Immature natural killer cell (primary cell): Measurements from ENCODE around the gene GSG1L. TPM values are rescaled to one million over a fixed set of nuclear protein-coding genes. Genes with fewer than 3 reads are reported as not detected.

ENCODE experiments used
- DNase-seq, 3 donors: peaks; one replicate each; pipeline ENCODE4 v3.0.0; 2022; ENCODE audit warnings: mixed read lengths in 1 of 3
- H3K27ac Mint-ChIP-seq, 6 donors: one replicate each; pipeline ENCODE4 v1.8.0; 2020; ENCODE audit warnings: mixed read lengths in 6 of 6, mild to moderate bottlenecking in 5 of 6, inconsistent platforms in 4 of 6, moderate library complexity in 3 of 6
- H3K27me3 Mint-ChIP-seq, 3 donors: one replicate each; pipeline ENCODE4 v1.8.0; 2020 to 2021; ENCODE audit warnings: low read depth in 3 of 3, mild to moderate bottlenecking in 3 of 3, mixed read lengths in 3 of 3, moderate library complexity in 3 of 3, inconsistent platforms in 1 of 3
- H3K36me3 Mint-ChIP-seq, 3 donors: one replicate each; pipeline ENCODE4 v1.8.0; 2020; ENCODE audit warnings: mixed read lengths in 3 of 3, inconsistent platforms in 2 of 3, mild to moderate bottlenecking in 2 of 3
- H3K4me1 Mint-ChIP-seq, 2 donors: one replicate each; pipeline ENCODE4 v1.8.0; 2020; ENCODE audit warnings: inconsistent platforms in 2 of 2, mild to moderate bottlenecking in 2 of 2, mixed read lengths in 2 of 2, moderate library complexity in 1 of 2
- H3K4me3 Mint-ChIP-seq, 5 donors: one replicate each; pipeline ENCODE4 v1.8.0; 2020; ENCODE audit warnings: mild to moderate bottlenecking in 5 of 5, mixed read lengths in 5 of 5, inconsistent platforms in 3 of 5, moderate library complexity in 3 of 5
- H3K9me3 Mint-ChIP-seq, 6 donors: one replicate each; pipeline ENCODE4 v1.8.0; 2020; ENCODE audit warnings: mild to moderate bottlenecking in 6 of 6, mixed read lengths in 6 of 6, inconsistent platforms in 4 of 6, moderate library complexity in 3 of 6
- polyA plus RNA-seq, 3 donors: library from polyadenylated mRNA; unstranded; fragments of 300-500 nt; fragmentation: Illumina TruSeq; gene quantifications; one replicate each; pipeline ENCODE4 v1.2.3, GENCODE V29; 2021

Gene GSG1L
- polyA plus RNA-seq, 3 donors from 2014 or later = not detected

DNA sequence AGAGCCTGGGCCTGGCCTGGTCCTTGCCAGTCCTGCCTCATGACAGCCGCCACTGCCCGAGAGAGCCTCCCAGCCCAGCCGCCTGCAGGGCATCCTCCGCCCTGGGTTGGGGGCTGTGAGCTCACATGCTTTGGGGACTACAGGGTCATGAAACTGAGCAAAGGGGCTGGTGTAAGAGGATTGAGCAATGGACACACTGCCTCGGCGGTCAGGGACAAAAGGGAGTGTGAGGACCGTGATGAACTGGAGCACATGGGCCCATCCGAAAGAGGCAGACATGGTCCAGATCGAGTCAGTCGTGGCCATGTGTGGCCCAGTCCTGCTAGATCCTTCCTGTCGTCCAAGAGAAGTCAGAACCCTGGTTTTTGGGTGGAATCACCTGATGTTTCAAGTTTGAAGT, 52.3 kb downstream of the GSG1L start:
- Mint-ChIP-seq H3K4me3 (no peak overlapping the region), H3K36me3 (no peaks in the 10 kb centered on the region), H3K27me3 (peaks cover 0 to 18% (median 2%) of the 10 kb centered on the region in 3 donors), H3K27ac (no peak overlapping the region), H3K4me1 (no peaks in the 10 kb centered on the region), H3K9me3 (no peaks in the 10 kb centered on the region)
- DNase-seq = no peak

DNA sequence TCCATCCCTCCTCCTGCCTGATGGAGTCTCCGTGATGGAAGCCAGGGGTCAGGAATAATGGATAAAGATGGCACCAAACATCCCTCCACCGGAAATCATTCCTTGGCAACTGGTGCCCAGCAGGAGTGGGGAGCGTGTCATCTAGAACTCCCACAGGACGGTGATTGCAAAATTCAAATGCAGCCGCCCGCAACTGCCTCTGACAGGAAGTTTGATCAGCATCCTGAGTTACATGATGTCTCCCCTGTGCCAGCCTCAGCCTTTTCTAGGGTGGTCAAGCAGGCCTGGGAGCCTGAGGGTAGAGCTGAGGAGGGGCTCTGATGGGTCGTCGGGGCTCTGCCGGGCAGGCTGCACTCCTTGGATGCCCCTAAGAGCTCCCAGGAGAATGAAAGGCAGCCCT, 52.8 kb downstream of the GSG1L start:
- no peaks in the 10 kb centered on the region for H3K4me1 Mint-ChIP-seq
- no peak for DNase-seq

DNA sequence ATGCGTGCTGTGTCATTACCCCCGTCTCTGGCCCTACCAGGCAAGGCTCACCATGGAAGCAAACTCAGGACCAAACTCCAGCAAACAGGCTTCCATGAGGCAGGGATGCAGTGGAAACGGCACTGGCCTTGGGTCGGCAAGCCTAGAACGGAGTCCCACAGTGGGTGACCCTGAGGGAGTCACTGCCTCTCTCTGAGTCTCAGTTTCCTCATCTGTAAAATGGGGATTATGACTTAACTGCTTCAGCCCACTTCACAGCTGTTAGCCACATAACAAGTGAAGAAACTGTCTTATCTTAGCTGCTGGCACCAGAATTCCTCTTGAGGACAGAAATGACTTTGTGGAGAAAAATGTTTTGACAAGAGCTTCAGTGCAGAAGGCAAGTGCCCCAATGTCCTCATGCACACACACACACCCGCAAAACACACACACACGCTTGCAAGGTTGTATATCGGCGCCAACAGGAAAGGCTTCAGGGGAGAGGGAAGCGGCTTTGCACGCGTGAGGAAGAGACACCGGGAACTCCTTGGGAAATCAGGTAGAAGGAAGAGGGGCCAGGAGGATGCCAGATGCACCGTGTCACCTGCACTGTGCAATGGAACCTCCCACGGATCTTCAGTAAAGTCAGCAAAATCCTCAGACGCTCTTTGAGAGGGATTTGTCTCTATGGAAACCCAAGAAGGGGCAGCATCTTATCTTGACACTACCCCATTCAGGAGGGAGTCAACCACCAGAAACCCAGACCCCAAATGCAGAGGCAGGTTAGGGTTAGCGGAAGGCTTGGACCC, 53.7 kb downstream of the GSG1L start:
- Mint-ChIP-seq H3K27ac (no peak overlapping the region), H3K9me3 (no peaks in the 10 kb centered on the region), H3K36me3 (no peaks in the 10 kb centered on the region), H3K27me3 (peaks cover 2 to 15% (median 2%) of the 10 kb centered on the region in 3 donors), H3K4me1 (no peaks in the 10 kb centered on the region), H3K4me3 (no peak overlapping the region)
- no peak for DNase-seq

More for the DNA sequence above, 52.8 kb downstream of the GSG1L start:
- Mint-ChIP-seq H3K27me3 (peaks cover 0 to 15% (median 2%) of the 10 kb centered on the region in 3 donors), H3K27ac (no peak overlapping the region), H3K9me3 (no peaks in the 10 kb centered on the region), H3K36me3 (no peaks in the 10 kb centered on the region), H3K4me3 (no peak overlapping the region)

DNA sequence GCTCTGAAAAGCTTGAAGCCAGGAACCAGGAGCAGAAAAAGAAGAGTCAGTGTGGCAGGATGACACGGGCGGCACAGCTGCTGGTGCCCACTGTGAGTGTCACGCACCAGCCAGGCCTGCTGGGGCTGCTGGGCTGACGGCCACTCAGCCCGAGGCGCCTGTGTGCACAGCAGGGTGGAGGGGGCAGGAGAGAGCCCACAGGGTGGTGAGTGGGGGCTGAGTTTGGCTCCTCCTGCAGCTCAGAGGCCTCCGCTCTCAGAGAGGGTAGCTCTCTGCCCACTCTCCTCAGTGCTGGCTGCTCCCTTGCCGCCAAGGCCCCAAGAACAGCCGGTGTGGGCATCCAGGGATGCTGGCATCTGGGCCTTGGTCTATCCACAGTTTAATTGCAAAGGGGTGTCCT, 59.6 kb downstream of the GSG1L start:
- H3K4me1 Mint-ChIP-seq = no peaks in the 10 kb centered on the region
- DNase-seq = no peak
- no peak overlapping the region for H3K27ac Mint-ChIP-seq
- no peaks in the 10 kb centered on the region for H3K36me3 Mint-ChIP-seq
- H3K9me3 Mint-ChIP-seq = no peaks in the 10 kb centered on the region
- H3K27me3 Mint-ChIP-seq = peaks cover 2 to 7% (median 2%) of the 10 kb centered on the region in 3 donors
- no peak overlapping the region for H3K4me3 Mint-ChIP-seq

DNA sequence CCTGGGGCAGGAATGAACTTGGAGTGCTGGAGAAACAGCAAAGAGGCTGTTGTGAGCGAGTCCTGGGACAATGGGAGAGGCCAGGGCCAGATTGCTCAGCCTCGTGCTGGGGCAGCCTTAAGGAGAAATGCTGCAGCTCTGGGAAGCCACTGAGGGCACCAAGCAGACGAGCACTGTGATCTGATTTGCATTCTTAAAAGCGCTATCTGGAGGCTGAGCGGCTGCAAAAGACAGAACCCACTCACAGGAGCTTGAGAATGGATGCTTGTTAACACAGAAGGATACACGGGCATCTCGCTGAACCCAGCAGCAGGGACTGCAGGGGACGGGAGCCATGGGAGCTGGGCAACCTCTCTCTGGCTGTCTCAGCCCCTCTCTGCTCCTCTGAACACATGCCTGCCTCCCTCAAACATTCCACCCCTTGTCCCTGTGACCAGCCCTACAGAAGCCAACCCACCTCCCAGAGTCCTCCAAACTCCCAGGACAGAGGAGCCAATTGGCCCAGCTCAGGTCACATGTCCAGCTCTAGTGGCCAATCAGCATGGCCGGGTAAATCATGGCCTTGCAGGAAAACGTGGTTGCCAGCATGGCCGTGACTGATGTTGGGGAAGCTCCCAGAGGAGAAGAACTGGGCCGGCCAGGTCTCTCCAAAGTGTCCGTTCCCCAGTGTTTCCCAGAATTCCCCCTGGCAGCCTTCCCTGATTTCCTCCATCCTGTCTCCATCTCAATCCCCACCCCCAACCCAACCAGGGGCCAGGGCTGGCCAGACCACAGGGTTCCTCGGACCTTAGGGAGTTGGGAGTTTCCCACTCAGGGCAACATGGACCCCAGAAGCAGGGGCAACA, 60.3 kb downstream of the GSG1L start:
- Mint-ChIP-seq H3K9me3 (no peaks in the 10 kb centered on the region), H3K4me1 (no peaks in the 10 kb centered on the region), H3K4me3 (no peak overlapping the region), H3K27ac (no peak overlapping the region), H3K36me3 (no peaks in the 10 kb centered on the region), H3K27me3 (peaks cover 2 to 6% (median 2%) of the 10 kb centered on the region in 3 donors)
- DNase-seq = no peak

DNA sequence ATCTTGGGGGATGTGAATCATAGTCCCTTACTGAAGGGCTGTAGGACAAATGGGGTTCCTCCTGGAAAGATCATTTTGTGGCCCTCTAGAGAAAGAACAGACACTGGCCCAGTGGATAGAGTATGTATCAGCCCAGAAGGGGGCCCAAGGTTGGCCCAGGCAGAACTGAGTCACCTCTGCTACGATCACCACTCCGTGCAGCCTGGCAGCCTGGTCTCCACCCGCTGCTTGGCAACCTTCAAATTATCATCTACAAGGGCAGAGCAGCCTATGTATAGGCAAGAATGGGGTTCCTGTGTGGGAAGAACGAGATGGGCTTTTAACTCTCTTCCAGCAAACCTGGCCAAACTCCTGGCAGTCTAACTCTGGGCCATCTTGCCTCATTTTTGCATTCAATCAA, 61.9 kb downstream of the GSG1L start:
- no peak for DNase-seq
- no peaks in the 10 kb centered on the region for H3K4me1 Mint-ChIP-seq
- peaks cover 2 to 6% (median 2%) of the 10 kb centered on the region in 3 donors for H3K27me3 Mint-ChIP-seq
- no peak overlapping the region for H3K27ac Mint-ChIP-seq
- H3K4me3 Mint-ChIP-seq = no peak overlapping the region
- H3K36me3 Mint-ChIP-seq = no peaks in the 10 kb centered on the region
- H3K9me3 Mint-ChIP-seq = no peaks in the 10 kb centered on the region

DNA sequence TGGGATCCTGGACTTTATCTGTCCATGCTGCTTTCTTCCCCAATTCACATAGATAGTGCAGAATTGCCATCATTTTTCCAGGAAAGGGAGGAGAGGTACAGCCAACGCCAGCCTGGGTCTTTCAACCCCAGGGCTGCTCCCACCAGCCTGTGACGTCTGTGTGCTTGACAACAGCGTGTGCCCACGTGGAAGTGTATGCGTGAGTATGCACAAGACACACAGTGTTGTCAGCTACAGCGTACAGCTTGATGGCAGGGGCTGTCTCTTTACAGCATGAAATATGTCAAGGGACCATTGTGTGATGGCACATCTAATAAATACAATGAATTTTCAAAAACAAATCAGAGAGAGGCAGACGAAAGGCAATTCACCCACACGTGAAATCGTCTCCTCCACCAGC, 62.3 kb downstream of the GSG1L start:
- Mint-ChIP-seq H3K27ac (no peak overlapping the region), H3K27me3 (peaks cover 2 to 6% (median 2%) of the 10 kb centered on the region in 3 donors), H3K9me3 (no peaks in the 10 kb centered on the region), H3K4me1 (peaks cover 0 to 1% of the 10 kb centered on the region in 2 donors), H3K36me3 (no peaks in the 10 kb centered on the region), H3K4me3 (no peak overlapping the region)
- no peak for DNase-seq

DNA sequence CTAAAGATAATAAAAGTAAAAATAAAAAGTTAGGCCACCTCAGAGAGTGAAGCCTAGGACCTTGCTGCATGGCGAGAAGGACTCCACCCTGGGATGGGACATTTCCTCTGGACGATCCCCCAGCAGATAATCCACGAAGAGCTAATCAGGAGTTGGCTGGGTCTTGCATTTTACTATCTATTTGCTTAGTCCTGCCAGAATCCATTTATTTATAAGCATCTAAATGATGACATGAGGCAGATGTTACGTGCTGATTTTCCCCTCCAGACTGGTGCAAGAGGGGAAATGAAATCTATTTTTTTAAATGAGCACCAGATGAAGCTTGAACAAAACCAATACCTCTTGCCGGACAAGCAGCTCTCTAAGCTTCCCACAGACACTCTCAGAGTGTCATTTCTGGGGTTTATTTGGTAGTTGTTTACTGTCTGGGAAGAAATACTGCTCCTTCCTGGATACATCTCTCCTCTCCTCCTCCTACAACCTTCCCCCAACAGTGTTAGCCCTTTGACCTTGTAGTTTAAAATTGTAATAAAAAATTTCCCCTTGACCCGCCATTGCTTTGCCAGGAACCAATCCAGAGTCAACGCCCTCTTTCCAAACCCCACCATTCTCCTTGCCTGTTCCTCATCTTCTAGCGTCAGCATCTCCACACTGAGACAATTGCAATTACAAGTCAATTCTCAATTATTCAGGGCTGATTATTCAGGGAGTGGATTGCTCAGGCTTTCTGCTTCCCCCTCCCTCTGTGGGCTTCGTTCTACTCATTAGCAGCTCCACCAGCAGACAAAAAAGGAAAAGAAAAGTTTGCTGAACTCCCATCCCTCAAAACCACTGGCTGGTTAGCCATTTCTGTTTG, 63.0 kb downstream of the GSG1L start:
- H3K4me3 Mint-ChIP-seq = no peak overlapping the region
- no peaks in the 10 kb centered on the region for H3K9me3 Mint-ChIP-seq
- peaks cover 2 to 6% (median 2%) of the 10 kb centered on the region in 3 donors for H3K27me3 Mint-ChIP-seq
- DNase-seq = no peak
- no peak overlapping the region for H3K27ac Mint-ChIP-seq
- H3K36me3 Mint-ChIP-seq = peaks cover 0 to 3% (median 0%) of the 10 kb centered on the region in 3 donors
- H3K4me1 Mint-ChIP-seq = peaks cover 6 to 8% of the 10 kb centered on the region in 2 donors

DNA sequence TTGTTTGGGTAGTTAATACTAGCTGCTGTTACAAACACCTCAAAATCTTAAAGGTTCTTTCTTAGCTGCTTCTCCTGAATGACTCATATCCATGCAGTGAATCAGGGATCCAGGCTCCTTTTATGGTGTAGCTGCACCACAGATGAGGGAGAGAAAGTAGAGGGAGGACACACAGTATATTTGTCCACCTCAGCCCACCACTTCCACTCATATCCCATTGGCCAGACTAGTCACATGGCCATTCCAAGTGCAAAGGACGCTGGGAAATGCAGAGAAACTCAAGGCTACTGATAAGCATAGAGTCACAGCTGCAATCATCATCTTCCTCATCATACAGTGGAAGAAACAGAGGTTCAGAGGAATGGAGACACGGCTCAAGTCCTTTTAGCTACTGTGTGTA, 63.8 kb downstream of the GSG1L start:
- Mint-ChIP-seq H3K4me1 (peaks cover 13 to 16% of the 10 kb centered on the region in 2 donors), H3K36me3 (peaks cover 0 to 3% (median 0%) of the 10 kb centered on the region in 3 donors), H3K27me3 (peaks cover 0 to 6% (median 2%) of the 10 kb centered on the region in 3 donors), H3K27ac (no peak overlapping the region), H3K4me3 (no peak overlapping the region), H3K9me3 (no peaks in the 10 kb centered on the region)
- no peak for DNase-seq

DNA sequence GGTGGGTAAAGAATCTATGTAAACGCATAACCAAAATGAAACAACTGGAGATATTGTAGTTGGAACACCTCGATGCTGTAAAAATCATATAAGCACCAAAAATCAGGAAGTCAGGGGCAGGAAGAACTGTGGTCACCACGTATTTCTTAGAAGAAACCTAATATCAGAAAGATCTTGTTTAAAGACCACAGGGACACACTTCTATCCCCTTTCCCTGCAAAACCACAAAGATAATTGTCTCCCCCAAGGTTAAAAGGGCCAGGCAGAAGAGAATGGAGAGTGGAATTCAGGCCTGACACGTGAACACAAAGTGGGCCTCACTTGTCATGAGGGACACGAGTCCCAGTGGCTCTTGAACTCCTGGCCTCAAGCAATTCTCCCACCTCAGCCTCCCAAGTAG, 68.1 kb downstream of the GSG1L start:
- H3K4me1 Mint-ChIP-seq = peaks cover 13 to 19% of the 10 kb centered on the region in 2 donors
- no peaks in the 10 kb centered on the region for H3K9me3 Mint-ChIP-seq
- H3K4me3 Mint-ChIP-seq = peak overlapping the region in 1 of 5 donors; percentile 41
- no peak for DNase-seq
- peaks cover 0 to 3% (median 0%) of the 10 kb centered on the region in 3 donors for H3K36me3 Mint-ChIP-seq
- peak overlapping the region in 2 of 6 donors; percentile 54 to 80 for H3K27ac Mint-ChIP-seq
- peaks cover 0 to 5% (median 0%) of the 10 kb centered on the region in 3 donors for H3K27me3 Mint-ChIP-seq

DNA sequence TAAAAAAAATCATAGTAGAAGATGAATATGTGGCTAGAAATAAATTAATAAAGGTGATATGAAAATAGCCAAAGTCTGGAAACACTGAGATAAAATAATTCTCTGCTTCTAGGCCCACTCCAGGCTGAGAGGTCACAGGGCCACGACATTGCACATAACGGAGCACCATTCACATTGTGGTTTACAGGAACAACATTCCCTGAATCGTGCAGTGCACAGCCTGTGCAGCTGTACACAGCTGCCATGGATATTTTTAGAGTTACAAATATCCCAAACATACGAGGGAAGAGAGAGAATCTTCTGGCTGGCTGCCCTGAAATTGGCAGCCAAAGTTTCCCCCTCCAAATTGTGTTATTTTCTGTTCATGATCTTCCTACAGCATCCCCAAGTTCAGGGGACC, 68.8 kb downstream of the GSG1L start:
- Mint-ChIP-seq H3K4me3 (no peak overlapping the region), H3K4me1 (peaks cover 13 to 19% of the 10 kb centered on the region in 2 donors), H3K27ac (no peak overlapping the region), H3K27me3 (no peaks in the 10 kb centered on the region), H3K9me3 (no peaks in the 10 kb centered on the region), H3K36me3 (peaks cover 0 to 3% (median 0%) of the 10 kb centered on the region in 3 donors)
- DNase-seq = no peak

DNA sequence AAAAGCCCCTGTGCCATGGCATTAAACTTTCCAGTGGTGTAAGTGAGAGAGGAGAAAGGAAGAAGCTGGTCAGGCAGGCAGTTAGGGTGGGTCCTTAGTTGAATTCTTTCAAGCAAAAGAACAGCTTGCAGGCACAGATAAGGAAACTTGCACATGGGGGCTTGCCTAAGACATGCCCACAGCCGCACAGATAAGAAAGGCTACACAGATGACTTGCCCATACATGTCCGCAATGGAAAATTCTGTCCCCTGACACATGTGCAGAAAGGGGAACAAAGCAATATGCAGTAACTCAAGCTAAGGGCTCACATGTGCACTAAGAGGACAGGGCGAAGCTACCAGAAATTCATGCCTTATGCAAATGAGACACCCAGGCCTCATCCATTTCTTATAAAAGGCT, 69.9 kb downstream of the GSG1L start:
- peaks cover 0 to 3% (median 0%) of the 10 kb centered on the region in 3 donors for H3K36me3 Mint-ChIP-seq
- no peak overlapping the region for H3K27ac Mint-ChIP-seq
- H3K27me3 Mint-ChIP-seq = no peaks in the 10 kb centered on the region
- DNase-seq = no peak
- H3K9me3 Mint-ChIP-seq = no peaks in the 10 kb centered on the region
- H3K4me1 Mint-ChIP-seq = peaks cover 13 to 19% of the 10 kb centered on the region in 2 donors
- H3K4me3 Mint-ChIP-seq = no peak overlapping the region

DNA sequence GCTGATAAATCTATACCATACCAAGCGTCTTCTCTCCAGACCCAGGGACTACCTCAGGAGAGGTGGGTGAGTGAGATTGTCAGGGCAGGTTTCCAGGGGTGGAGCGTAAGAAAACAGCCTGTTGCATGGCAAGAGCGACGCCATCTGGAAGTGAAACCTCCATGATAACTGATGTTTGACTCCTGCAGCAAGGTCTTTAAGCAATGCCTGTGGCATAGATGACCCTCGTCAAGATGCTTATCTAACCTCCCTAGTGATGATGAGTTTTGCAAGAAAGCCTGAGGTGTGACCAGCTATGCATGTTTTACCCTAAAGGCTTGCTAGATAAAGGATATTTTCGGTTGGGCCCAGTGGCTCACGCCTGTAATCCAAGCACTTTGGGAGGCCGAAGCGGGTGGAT, 71.6 kb downstream of the GSG1L start:
- Mint-ChIP-seq H3K36me3 (peaks cover 0 to 3% (median 0%) of the 10 kb centered on the region in 3 donors), H3K9me3 (no peaks in the 10 kb centered on the region), H3K27me3 (peaks cover 0 to 2% (median 0%) of the 10 kb centered on the region in 3 donors), H3K4me1 (peaks cover 13 to 19% of the 10 kb centered on the region in 2 donors), H3K27ac (no peak overlapping the region), H3K4me3 (no peak overlapping the region)
- DNase-seq = no peak
